HCT116 (cell line): ENCODE measurements around the gene CGN. TPM values are rescaled to one million over a fixed set of nuclear protein-coding genes. Genes with fewer than 3 reads are reported as not detected.

ENCODE experiments used
- ATAC-seq: fragments of 200-7000 bp; cut with Tn5 transposase; 2 replicates; pipeline ENCODE4 v1.9.1; 2020; ENCODE audit warnings: mild to moderate bottlenecking, moderate library complexity
- BruUV-seq: library from RNA; stranded (reverse); fragments of 400-500 nt; replicated peaks from 2 replicates; lab custom pipeline; 2021; lab: Mats Ljungman, UMichigan
- CTCF ChIA-PET: fragments of 300-600 bp; sonication (Branson Sonifier 250); formaldehyde crosslinking; loops from one replicate; lab custom pipeline; 2021; ENCODE audit warnings: antibody characterized with exemption; lab: Charles Lee
- POLR2A ChIA-PET: fragments of 300-600, 350-600 bp; sonication (Branson Sonifier 250); formaldehyde crosslinking; loops from one replicate; lab custom pipeline; 2021; ENCODE audit warnings: antibody characterized with exemption; lab: Charles Lee
- RAD21 ChIA-PET, 2 experiments: fragments of 300-600 bp; sonication (Branson Sonifier 250); formaldehyde crosslinking; loops; one replicate each; lab custom pipeline; 2023; ENCODE audit warnings: low total read pairs in 2 of 2; ENCODE audit not compliant: uncharacterized antibody in 2 of 2, unreplicated experiment in 2 of 2, low non-redundant PET in 1 of 2; lab: Charles Lee
- DNase-seq: peaks from one replicate; pipeline ENCODE4 v3.0.0-alpha.2; 2010; ENCODE audit warnings: low read depth, low spot score
- H2AFZ ChIP-seq: fragments of 200-600 bp; shearing (Covaris generic), sonication (generic); 2 replicates; pipeline ENCODE4 v1.6.1; 2017; ENCODE audit warnings: low read depth, mixed run types, mixed read lengths, antibody characterized with exemption, low read length; ENCODE audit not compliant: poor library complexity, severe bottlenecking
- H3K27ac ChIP-seq: 2 replicates; pipeline ENCODE4 v1.5.1; 2012; ENCODE audit warnings: low read depth, low read length
- H3K27me3 ChIP-seq: fragments of 200-600 bp; sonication (generic); 2 replicates; pipeline ENCODE4 v1.6.1; 2016; ENCODE audit warnings: mixed run types, low read length, mixed read lengths; ENCODE audit not compliant: insufficient read depth
- H3K36me3 ChIP-seq, 2 experiments: fragments of 200-500 bp in 1 of 2; fragments of 200-600 bp in 1 of 2; sonication (Bioruptor generic) in 1 of 2; sonication (generic) in 1 of 2; 2 replicates each; pipeline versions ENCODE4 v1.5.1 to v1.6.1; 2014 to 2016; ENCODE audit warnings: low read length in 2 of 2, inconsistent platforms in 1 of 2, mixed read lengths in 1 of 2, mixed run types in 1 of 2; ENCODE audit not compliant: insufficient read depth in 2 of 2, control insufficient read depth in 1 of 2
- H3K4me1 ChIP-seq, 2 experiments: fragments of 200-600 bp in 1 of 2; sonication (generic) in 1 of 2; 2 replicates each; pipeline versions ENCODE4 v1.5.1 to v1.6.1; 2012 to 2017; ENCODE audit warnings: low read length in 2 of 2, inconsistent platforms in 1 of 2, mild to moderate bottlenecking in 1 of 2, mixed read lengths in 1 of 2, mixed run types in 1 of 2, moderate library complexity in 1 of 2; ENCODE audit not compliant: insufficient read depth in 2 of 2, control insufficient read depth in 1 of 2
- H3K4me2 ChIP-seq: fragments of 200-600 bp; sonication (generic); 2 replicates; pipeline ENCODE4 v1.6.1; 2017; ENCODE audit warnings: mixed run types, low read length, mixed read lengths
- H3K4me3 ChIP-seq, 2 experiments: fragments of 200-600 bp in 1 of 2; sonication (generic) in 1 of 2; replicated peaks in 1 of 2; 2 replicates each; pipeline ENCODE4 v1.5.1; 2011 to 2016; ENCODE audit warnings: low read length in 2 of 2, control low read depth in 1 of 2, low read depth in 1 of 2, mild to moderate bottlenecking in 1 of 2, mixed read lengths in 1 of 2, mixed run types in 1 of 2
- H3K79me2 ChIP-seq: fragments of 200-600 bp; sonication (generic); 2 replicates; pipeline ENCODE4 v1.6.1; 2017; ENCODE audit warnings: mild to moderate bottlenecking, mixed run types, low read length, moderate library complexity, mixed read lengths; ENCODE audit not compliant: insufficient read depth
- H3K9ac ChIP-seq: fragments of 200-600 bp; sonication (generic); 2 replicates; pipeline ENCODE4 v1.6.1; 2016; ENCODE audit warnings: low read length, mixed read lengths
- H3K9me2 ChIP-seq: fragments of 200-600 bp; sonication (generic), shearing (Covaris generic); 2 replicates; pipeline ENCODE4 v1.6.1; 2017; ENCODE audit warnings: mixed run types, mild to moderate bottlenecking, moderate library complexity; ENCODE audit not compliant: insufficient read depth
- H3K9me3 ChIP-seq, 2 experiments: fragments of 200-500 bp in 1 of 2; fragments of 200-600 bp in 1 of 2; sonication (Bioruptor generic) in 1 of 2; sonication (generic) in 1 of 2; 2 replicates each; pipeline ENCODE4 v1.6.1; 2014 to 2017; ENCODE audit warnings: low read length in 2 of 2, mixed read lengths in 2 of 2, inconsistent platforms in 1 of 2, low read depth in 1 of 2, mild to moderate bottlenecking in 1 of 2, mixed run types in 1 of 2, moderate library complexity in 1 of 2; ENCODE audit not compliant: control insufficient read depth in 1 of 2, insufficient read depth in 1 of 2
- H4K20me1 ChIP-seq: fragments of 200-600 bp; sonication (generic), shearing (Covaris generic); 2 replicates; pipeline ENCODE4 v1.6.1; 2017; ENCODE audit warnings: mixed run types, mild to moderate bottlenecking, moderate library complexity; ENCODE audit not compliant: insufficient read depth
- CBX3 ChIP-seq: IDR thresholded peaks from 2 replicates; pipeline ENCODE4 v1.6.1; 2012; ENCODE audit warnings: low read depth
- ELF1 ChIP-seq: IDR thresholded peaks from 2 replicates; pipeline ENCODE4 v1.6.1; 2012; ENCODE audit warnings: low read depth, borderline replicate concordance
- EZH2 ChIP-seq: fragments of 200-600 bp; sonication (generic); IDR thresholded peaks from 2 replicates; pipeline ENCODE4 v1.6.1; 2017; ENCODE audit warnings: antibody characterized with exemption, mixed run types
- EZH2phosphoT487 ChIP-seq: fragments of 200-600 bp; IDR thresholded peaks from 2 replicates; pipeline ENCODE4 v1.6.1; 2018; ENCODE audit warnings: antibody characterized with exemption, borderline replicate concordance
- JUND ChIP-seq: IDR thresholded peaks from 2 replicates; pipeline ENCODE4 v1.6.1; 2012
- MAX ChIP-seq: IDR thresholded peaks from 2 replicates; pipeline ENCODE4 v1.6.1; 2012
- POLR2A ChIP-seq: IDR thresholded peaks from 2 replicates; pipeline ENCODE4 v1.7.0; 2011; ENCODE audit warnings: borderline replicate concordance; ENCODE audit not compliant: insufficient read depth, insufficient read length; ENCODE audit errors: extremely low read depth
- POLR2AphosphoS5 ChIP-seq: IDR thresholded peaks from 2 replicates; pipeline ENCODE4 v1.6.1; 2011; ENCODE audit warnings: mild to moderate bottlenecking, low read depth, low read length, moderate library complexity
- SIN3A ChIP-seq: IDR thresholded peaks from 2 replicates; pipeline ENCODE4 v1.6.1; 2012; ENCODE audit warnings: low read depth
- SP1 ChIP-seq: IDR thresholded peaks from 2 replicates; pipeline ENCODE4 v1.6.1; 2012; ENCODE audit warnings: low read depth
- SRF ChIP-seq: IDR thresholded peaks from 2 replicates; pipeline ENCODE4 v1.6.1; 2012; ENCODE audit warnings: low read depth
- TCF7L2 ChIP-seq: IDR thresholded peaks from 2 replicates; pipeline ENCODE4 v1.7.0; 2011; ENCODE audit warnings: borderline replicate concordance, inconsistent platforms; ENCODE audit not compliant: insufficient read depth, insufficient read length; ENCODE audit errors: extremely low read depth
- ZNF274 ChIP-seq: fragments of 200-500 bp; sonication (Bioruptor generic); IDR thresholded peaks from 2 replicates; pipeline ENCODE4 v1.6.1; 2014; ENCODE audit warnings: mild to moderate bottlenecking, low read depth, low read length, inconsistent platforms
- intact Hi-C: fragments of 100-400 bp; cut with micrococcal nuclease; formaldehyde crosslinking; loops from 2 replicates; pipeline ENCODE4 v1.10.0; 2022
- total RNA-seq: library from RNA; stranded (reverse); gene quantifications from one replicate; pipeline ENCODE4 v1.2.1, GENCODE V29; 2021; ENCODE audit not compliant: unreplicated experiment
- TF ChIP-seq, protein P1 (sequence below): IDR thresholded peaks from 2 replicates; pipeline ENCODE4 v1.6.1; 2012
- TF ChIP-seq, protein P2 (sequence below): IDR thresholded peaks from 2 replicates; pipeline ENCODE4 v1.6.1; 2012; ENCODE audit warnings: low read depth

The CGN gene
- total RNA-seq, 1 experiment from 2014 or later = 19.7 TPM

- Histone ChIP-seq H2AFZ (no peak overlapping the region), H3K9me3 (no peaks in the 10 kb centered on the region), H3K27me3 (no peaks in the 10 kb centered on the region), H3K9ac (peak overlapping the region; percentile 25), H4K20me1 (no peaks in the 10 kb centered on the region), H3K4me2 (peak overlapping the region; percentile 69), H3K36me3 (no peaks in the 10 kb centered on the region), H3K4me1 (peaks cover 40 to 46% of the 10 kb centered on the region in 2 experiments), H3K27ac (peak overlapping the region; percentile 33), H3K9me2 (no peaks in the 10 kb centered on the region), H3K79me2 (peaks cover 21% of the 10 kb centered on the region), H3K4me3 (peak overlapping the region in 1 of 2 experiments; percentile 36; a peak in 1 of 4 replicates)
- no peak for TF ChIP-seq ELF1
- no peak for TF ChIP-seq EZH2
- TF ChIP-seq POLR2AphosphoS5 = no peak
- TF ChIP-seq, protein P1, sequence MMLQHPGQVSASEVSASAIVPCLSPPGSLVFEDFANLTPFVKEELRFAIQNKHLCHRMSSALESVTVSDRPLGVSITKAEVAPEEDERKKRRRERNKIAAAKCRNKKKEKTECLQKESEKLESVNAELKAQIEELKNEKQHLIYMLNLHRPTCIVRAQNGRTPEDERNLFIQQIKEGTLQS = no peak
- no peak for TF ChIP-seq ZNF274
- no peak for ATAC-seq
- RAD21 ChIA-PET = no interaction called here
- no peak for DNase-seq
- CTCF ChIA-PET = no interaction called here
- POLR2A ChIA-PET = interaction anchor here (2.3 kb wide), 1 partner anchor 8 kb away, joined by 23 read pairs; the partner anchor contains the start of gene TUFT1
- intact Hi-C loops = no loop called here
- no TSS peak for BruUV-seq
Measured at GRCh38 chr1:151547900-151548230, 36.7 kb downstream of the CGN start.

DNA sequence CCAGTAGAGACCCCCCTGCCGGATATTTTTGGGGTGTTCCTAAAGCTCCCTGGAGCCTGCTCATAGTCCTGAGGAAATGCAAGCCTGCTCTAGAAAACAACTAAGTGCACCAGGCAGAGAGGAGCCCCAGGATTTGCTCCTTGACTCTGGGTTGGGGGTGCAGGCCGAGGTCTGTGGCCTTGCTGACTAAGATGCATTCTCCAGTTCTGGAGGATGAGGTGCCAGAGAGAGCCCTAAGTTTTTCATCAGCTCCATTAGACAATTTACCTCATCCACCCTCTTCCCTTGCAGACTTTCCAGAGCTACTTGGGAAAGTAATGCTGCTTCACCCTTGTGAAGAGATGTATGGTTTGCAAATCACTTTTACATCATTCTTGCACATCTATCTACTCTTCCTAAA lies 38.0 kb downstream of the CGN start:
- peaks cover 41 to 53% of the 10 kb centered on the region in 2 experiments for H3K4me1 ChIP-seq
- H4K20me1 ChIP-seq = no peaks in the 10 kb centered on the region
- peak overlapping the region; percentile 59 for H3K4me2 ChIP-seq
- DNase-seq (no peak), ATAC-seq (peak; percentile 26)
- intact Hi-C loops = no loop called here
- RAD21 ChIA-PET = no interaction called here
- CTCF ChIA-PET = no interaction called here
- peak overlapping the region; percentile 41; the same call in 1 of the 2 replicates for H3K9ac ChIP-seq
- H3K79me2 ChIP-seq = peaks cover 20% of the 10 kb centered on the region
- no peaks in the 10 kb centered on the region for H3K36me3 ChIP-seq
- no peaks in the 10 kb centered on the region for H3K9me3 ChIP-seq
- 0 out of 4 replicates have a peak overlapping the region, but pooled peaks of 1 of the 2 experiments have one; percentile 36 for H3K4me3 ChIP-seq
- BruUV-seq = no TSS peak
- no peak overlapping the region for H3K27ac ChIP-seq
- no peaks in the 10 kb centered on the region for H3K9me2 ChIP-seq
- H3K27me3 ChIP-seq = no peaks in the 10 kb centered on the region
- no peak overlapping the region for H2AFZ ChIP-seq
- POLR2A ChIA-PET = interaction anchor here (0.6 to 2.3 kb wide), 4 partner anchors 9 to 217 kb away, joined by 3 to 23 read pairs (median 4); partner anchors contain the start of gene TUFT1
- no peak for TF ChIP-seq ELF1
- no peak for TF ChIP-seq TCF7L2
- no peak for TF ChIP-seq CBX3
- no peak for TF ChIP-seq SIN3A
- TF ChIP-seq ZNF274 = no peak
- TF ChIP-seq, protein P2, sequence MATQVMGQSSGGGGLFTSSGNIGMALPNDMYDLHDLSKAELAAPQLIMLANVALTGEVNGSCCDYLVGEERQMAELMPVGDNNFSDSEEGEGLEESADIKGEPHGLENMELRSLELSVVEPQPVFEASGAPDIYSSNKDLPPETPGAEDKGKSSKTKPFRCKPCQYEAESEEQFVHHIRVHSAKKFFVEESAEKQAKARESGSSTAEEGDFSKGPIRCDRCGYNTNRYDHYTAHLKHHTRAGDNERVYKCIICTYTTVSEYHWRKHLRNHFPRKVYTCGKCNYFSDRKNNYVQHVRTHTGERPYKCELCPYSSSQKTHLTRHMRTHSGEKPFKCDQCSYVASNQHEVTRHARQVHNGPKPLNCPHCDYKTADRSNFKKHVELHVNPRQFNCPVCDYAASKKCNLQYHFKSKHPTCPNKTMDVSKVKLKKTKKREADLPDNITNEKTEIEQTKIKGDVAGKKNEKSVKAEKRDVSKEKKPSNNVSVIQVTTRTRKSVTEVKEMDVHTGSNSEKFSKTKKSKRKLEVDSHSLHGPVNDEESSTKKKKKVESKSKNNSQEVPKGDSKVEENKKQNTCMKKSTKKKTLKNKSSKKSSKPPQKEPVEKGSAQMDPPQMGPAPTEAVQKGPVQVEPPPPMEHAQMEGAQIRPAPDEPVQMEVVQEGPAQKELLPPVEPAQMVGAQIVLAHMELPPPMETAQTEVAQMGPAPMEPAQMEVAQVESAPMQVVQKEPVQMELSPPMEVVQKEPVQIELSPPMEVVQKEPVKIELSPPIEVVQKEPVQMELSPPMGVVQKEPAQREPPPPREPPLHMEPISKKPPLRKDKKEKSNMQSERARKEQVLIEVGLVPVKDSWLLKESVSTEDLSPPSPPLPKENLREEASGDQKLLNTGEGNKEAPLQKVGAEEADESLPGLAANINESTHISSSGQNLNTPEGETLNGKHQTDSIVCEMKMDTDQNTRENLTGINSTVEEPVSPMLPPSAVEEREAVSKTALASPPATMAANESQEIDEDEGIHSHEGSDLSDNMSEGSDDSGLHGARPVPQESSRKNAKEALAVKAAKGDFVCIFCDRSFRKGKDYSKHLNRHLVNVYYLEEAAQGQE = no peak
- TF ChIP-seq POLR2A = no peak
- TF ChIP-seq POLR2AphosphoS5 = no peak
- no peak for TF ChIP-seq SRF
- TF ChIP-seq, protein P1 = no peak
- TF ChIP-seq JUND = no peak
- TF ChIP-seq EZH2phosphoT487 = no peak
- TF ChIP-seq SP1 = no peak
- no peak for TF ChIP-seq MAX
